Measurements from ENCODE around the gene CDC6.
"Not testable (repeated sequence)": the region's sequence is repeated elsewhere in the genome, so short reads cannot be mapped to it uniquely, and the experiment has no call there.

Gene CDC6

DNA sequence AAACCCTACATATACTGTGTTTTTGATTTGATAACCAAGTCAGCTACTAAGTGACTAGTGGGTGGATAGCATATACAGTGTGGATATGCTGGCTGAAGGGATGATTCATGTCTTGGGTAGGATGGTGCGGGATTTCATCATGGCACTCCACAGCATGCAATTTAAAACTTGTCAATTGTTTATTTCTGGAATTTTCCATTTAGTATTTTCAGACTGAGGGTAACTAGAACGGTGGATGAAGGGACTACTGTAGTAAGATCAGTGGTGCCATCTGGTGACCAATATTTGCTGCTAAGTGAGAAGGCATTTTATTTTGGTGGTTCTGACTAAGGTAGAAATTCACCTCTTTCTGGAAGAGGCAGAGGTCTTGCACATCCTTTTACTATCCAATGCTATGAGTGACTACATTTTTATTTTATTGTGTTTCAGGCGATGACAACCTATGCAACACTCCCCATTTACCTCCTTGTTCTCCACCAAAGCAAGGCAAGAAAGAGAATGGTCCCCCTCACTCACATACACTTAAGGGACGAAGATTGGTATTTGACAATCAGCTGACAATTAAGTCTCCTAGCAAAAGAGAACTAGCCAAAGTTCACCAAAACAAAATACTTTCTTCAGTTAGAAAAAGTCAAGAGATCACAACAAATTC lies 3.1 kb downstream of the CDC6 start:
- peak in 1 of 2 experiments; percentile 80 for DNase-seq

DNA sequence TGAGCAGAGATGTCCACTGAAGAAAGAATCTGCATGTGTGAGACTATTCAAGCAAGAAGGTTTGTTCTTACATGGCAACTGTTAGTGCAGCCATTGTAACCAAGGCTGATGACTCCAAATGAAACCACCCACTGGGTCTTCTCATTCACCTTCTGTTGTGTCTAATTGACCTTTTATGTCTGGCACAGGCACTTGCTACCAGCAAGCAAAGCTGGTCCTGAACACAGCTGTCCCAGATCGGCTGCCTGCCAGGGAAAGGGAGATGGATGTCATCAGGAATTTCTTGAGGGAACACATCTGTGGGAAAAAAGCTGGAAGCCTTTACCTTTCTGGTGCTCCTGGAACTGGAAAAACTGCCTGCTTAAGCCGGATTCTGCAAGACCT lies 3.6 kb downstream of the CDC6 start:
- DNase-seq: no peak

DNA sequence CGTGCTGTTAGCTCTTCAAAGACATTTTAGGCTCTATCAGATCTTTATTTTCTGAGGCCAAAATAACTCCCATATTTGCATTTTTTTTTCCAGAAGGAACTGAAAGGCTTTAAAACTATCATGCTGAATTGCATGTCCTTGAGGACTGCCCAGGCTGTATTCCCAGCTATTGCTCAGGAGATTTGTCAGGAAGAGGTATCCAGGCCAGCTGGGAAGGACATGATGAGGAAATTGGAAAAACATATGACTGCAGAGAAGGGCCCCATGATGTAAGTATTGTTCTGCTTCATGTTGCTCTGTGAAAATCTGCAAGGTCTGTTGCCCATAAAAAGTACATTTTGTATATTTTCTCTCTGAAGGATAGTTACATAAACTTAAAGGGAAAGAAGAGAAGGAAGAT lies 5.7 kb downstream of the CDC6 start:
- no peak for DNase-seq

DNA sequence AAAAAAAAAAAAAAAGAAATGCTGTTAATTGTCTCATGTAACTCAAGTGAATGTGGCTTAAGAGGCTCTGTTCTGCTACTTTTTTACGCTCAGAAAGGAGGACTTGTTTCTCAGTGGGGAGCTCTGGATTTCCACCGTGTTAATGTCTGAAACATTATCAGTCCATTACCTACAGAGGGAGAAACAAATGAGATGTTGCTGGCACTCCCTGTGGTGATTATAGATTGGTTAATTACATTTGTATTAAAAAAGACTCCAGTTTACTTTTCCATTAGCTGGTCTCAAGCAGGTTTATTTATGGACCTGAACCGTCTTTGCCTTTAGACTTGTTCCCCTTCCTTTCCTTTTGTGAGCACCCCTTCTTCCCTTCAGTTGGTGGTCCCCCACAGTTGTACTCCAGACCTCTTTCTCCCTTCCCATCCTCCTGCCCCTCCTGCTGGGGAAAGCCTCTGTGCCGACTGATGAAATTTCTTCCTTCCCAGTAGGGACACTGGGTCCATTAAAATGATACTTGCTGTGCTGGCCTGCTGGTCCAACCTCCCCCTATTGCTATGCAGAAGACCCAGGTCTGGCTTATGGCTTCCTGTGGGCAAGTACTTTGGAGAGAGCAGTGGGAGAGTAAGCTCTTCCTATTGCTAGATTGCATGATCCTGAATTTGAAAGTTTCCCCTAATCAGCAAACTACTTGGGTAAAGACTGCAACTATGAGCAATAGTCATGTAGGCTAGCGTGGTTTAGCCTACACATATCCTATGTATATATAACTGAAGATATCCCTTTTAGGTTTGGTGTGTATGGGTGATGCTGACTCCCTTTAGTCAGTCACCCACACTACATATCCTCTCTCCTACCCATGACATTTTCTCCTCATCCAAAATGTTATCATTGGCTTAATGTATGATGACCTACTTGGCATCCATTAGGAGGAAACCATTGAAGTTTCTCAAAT lies 8.1 kb downstream of the CDC6 start:
- no peak for DNase-seq

DNA sequence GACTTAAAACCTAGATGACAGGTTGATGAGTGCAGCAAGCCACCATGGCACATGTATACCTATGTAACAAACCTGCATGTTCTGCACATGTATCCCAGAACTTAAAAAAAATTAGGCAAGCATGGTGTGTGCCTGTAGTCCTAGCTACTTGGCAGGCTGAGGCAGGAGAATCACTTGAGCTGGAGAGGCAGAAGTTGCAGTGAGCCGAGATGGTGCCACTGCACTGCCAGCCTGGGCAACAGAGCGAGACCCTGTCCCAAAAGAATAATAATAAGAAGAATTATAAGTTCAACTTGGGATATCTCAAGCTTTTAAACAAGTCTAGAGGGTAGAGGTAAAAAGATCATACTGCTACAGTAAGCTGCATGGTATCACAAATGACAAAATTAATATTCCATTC lies 9.8 kb downstream of the CDC6 start:
- no peak for DNase-seq

DNA sequence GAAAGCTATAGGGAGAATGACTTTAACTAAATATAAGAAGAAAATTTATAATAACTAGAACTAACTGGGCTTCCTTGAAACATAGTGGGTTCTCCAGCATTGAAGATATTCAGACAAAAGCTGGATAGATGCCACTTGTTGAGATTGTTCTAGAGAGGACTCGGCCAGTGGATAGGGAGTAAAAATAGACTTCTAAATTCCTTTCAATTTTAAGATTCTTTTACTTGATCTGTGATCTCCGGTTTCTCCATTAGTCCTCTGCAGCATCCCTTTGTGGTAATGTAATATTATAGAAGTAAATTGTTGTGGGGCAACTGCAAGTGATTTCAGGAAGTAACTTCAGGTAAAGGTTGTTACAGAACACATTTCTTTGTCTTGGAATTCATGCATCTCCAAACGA lies 11.0 kb downstream of the CDC6 start:
- no peak for DNase-seq

DNA sequence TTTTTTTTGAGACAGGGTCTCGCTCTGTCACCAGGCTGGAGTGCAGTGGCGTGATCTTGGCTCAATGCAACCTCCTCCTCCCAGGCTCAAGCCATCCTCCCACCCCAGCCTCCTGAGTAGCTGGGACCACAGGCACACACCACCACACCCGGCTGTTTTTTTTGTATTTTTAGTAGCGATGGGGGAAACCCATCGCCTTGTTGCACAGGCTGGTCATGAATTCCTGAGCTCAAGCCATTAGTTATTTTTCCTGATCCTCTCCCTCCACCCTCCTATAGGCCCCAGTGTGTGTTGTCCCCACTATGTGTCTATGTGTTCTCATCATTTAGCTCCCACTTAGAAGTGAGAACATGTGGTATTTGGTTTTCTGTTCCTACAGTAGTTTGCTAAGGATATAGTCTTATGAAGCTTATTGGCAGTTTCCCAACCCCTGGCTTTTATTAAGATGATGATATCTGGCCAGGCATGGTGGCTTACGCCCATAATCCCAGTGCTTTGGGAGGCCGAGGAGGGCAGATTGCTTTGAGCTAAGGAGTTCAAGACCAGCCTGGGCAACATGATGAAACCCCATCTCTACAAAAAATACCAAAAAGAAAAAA lies 11.6 kb downstream of the CDC6 start:
- not testable (repeated sequence) for DNase-seq

DNA sequence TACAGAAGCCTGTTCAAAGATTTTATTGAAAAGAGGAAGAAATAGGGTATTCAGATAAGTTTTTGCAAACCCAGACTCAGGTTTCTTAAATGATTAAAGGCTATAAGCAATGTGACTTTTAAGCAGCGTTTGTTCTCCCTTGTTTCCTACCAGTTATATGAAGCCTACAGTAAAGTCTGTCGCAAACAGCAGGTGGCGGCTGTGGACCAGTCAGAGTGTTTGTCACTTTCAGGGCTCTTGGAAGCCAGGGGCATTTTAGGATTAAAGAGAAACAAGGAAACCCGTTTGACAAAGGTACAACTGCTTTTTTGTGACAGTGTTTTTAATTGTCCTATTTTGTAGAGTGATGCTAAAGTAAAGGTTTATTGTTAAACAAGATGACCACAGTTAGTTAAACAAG lies 13.6 kb downstream of the CDC6 start:
- DNase-seq: peak in 1 of 2 experiments; percentile 37

DNA sequence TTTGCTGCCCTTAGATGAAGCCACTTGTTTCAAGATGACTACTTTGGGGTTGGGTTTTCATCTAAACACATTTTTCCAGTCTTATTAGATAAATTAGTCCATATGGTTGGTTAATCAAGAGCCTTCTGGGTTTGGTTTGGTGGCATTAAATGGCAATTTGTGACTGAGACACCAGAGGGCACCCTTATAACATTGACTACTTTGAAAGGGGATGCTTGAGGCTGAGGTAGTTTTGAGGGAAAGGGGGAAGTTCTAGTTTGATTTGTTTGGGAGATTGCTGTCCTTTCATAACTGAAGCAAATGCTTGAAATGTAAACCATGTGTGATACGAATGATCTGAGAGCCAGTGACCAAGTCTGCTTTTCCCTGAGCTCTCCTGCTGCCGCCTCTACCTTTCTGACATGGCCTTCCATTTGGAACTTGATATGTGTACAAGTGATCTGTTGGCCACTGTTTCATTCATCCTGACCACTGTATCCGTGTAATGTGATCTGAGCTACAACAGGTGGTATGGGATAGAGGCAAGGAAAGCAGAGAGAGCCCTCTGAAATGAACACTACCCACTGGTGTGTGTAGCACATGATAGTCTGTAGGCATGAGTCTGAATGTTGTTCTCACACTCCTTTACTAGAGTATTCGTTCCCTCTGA lies 15.5 kb downstream of the CDC6 start:
- DNase-seq: peak; percentile 25 to 51

DNA sequence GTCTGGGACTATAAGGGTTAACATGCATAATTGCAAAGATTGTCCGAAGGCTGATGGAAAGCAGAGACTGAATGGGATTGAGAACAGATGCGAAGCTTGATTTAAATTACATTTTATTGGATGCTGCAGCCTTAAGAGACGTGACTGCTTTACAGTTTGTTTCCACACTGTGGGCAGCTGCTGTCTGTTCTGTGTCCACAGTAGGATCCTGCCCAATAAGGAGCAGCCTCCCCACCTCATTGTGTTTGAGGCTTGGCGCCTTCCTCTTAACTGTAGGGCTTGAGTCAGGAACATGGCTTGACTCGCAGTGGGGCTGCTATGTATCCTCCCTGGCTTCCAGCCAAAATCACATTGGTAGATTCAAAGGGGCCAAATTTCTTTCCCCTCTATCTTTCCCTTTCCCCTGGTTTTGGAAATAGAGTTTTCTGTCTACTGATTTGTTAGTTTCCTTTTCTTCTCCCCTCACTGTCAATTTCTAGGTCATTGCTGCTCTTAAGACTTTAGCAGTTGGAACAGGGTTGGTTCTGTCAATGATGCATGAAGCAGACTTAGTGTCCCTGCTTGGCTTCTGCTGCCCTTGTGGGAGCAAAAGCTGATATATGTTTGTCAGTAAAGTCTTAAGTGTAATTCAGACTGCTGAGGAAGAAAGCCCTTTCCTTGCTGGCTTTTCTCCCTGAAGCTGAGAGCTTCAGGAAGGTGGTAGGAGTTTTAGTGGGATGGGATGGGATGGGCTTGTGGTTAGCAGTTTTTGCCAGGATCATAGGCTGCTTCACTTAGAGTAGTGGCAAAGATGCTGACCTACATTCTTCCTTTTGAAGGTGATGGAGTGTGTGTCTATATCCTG lies 16.3 kb downstream of the CDC6 start:
- no peak for DNase-seq

DNA sequence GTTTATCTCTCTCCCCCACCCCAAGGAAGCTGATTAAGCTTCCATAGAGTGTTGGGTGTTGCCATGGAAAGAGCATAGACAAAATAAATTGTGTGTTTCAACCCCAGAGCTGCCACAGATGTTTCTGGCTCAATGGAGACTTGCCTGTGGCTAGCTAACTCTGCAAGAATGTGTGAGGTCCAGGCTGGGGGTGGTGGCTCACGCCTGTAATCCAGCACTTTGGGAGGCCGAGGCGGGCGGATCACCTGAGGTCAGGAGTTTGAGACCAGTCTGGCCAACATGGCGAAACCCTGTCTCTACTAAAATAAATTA lies 16.8 kb downstream of the CDC6 start:
- DNase-seq: not testable (repeated sequence)

DNA sequence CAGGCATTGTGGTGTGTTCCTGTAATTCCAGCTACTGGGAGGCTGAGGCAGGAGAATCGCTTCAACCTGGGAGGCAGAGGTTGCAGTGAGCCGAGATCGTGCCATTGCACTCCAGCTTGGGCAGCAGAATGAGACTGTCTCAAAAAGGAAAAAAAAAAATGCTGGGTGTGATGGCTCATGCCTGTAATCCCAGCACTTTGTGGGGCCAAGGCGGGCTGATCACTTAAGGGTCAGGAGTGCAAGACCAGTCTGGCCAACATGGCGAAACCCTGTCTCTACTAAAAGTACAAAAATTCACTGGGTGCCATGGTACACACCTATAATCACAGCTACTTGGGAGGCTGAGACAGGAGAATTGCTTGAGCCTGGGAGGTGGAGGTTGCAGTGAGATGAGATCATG lies 17.2 kb downstream of the CDC6 start:
- not testable (repeated sequence) for DNase-seq

DNA sequence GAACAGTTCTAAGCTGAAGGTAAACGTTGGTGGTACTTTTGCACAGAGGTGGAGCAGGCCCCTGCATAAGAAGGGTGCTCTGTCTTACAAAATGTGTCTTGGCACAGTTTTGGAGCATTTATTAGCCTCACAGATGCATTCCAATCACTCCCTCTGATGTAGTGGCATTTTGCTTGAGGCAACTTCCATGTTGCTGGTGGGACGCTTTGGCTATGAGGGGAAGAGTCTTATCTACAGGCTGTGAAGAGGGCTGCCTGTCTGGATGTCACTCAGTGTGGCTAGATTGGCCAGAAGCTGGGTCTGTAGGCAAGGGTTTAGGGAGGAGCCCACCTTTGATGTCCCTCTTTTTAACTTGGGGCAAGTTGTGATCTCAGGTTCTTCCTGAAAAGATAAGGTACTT lies 18.7 kb downstream of the CDC6 start:
- DNase-seq: no peak

DNA sequence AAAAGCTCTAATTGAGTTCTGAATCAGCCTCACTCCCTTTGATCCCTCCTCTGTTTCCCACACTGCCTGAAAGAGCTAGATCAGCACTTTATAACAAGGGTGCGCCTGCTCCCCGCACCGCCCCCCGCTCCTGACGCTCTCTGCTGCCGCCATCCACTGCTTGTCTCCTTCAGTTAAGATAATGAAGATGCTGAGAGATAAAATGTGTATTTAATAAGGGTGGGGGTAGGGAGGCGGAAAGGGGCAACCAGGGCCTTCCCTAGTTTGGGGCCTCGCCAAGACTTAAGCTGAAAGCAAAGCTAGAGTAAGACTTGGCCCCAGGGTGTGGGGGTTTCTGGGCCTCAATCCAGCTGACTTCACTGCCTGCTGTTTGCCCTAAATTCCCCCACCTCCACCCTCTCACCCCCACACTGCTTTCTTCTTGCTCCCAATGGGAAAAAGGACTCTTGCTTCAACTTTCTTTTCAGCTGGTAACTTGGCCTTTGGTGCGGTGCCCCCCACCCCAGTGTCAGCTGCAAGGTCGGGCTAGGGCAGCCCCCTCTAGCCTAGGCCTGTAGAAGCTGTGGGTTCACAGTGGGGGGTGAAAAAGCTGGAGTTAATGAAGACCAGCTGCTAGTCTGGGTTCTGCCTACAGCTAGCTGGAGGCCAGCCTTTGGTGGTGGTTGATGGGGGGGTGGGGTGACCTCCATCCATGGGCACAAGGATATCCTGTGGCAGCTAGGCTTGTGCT lies 19.5 kb downstream of the CDC6 start:
- no peak for DNase-seq

DNA sequence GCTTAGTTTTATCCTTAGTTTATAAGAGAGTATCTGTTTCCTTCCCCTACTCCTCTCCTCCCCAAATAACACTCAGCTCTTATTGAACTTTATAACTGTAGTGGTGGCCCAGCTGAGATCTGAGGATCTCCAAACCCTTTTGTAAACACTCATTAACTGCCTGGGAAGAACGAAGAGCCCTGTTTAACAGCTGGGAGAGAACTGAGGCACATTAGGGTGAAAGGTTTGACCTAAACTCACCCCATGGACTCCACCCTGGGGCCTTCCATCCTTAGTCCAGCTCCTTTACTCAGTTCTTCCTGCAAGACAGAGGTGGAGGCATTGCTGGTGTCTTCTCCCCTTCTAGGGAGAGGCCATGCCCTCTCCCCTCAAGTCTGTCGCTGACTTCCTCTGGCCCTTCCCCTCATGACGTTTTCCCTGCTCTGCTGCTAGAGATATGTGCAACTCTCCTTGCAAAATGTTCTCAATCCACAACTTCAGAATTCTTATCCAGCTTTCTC lies 20.1 kb downstream of the CDC6 start:
- no peak for DNase-seq

DNA sequence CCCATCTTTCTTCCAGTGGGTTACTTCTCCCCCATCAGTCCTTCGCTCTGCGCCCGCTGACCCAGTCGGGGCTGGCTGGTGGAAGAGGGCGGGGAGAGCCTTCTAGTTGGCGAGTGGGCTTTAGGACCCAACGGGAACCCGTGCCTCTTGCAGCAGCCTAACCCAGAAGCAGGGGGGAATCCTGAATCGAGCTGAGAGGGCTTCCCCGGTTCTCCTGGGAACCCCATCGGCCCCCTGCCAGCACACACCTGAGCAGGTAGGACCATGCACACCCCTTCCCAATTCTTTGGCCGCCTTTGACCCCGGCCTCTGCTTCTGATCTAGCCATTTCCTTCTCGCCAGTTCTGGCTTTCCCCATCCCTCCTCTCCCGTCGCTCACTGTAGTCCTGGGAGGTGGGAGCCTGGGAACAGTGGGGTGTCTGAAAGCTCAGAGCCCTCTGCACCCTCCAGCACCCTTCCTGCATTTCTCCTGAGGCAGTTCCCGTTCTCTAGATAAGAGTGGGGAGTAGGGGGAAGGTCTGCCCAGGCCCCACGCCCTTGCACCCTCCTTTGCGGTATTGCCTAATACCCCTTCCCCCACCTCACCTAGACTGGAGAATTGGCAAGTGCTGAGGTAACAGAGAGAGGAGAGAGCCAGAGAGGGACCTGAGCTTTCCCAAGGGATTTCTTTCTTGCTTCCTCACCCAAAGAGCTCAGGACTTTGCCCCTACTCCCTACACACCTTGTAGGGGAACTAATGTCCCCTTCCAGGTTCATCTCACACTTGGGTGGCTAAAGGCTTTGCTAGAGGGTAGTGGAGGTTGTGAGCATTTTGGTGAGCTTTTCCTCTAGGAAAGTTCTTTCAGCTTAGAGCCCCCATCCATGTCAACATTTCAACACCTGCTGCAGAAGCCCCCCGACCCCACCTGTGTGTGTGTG lies 21.6 kb downstream of the CDC6 start, which contains the start of gene RARA:
Gene RARA (plus strand): TSS at position 150 of the 918 bp plus-strand sequence. CDS start 22,039 bp downstream, outside the sequence.
- DNase-seq: no peak

DNA sequence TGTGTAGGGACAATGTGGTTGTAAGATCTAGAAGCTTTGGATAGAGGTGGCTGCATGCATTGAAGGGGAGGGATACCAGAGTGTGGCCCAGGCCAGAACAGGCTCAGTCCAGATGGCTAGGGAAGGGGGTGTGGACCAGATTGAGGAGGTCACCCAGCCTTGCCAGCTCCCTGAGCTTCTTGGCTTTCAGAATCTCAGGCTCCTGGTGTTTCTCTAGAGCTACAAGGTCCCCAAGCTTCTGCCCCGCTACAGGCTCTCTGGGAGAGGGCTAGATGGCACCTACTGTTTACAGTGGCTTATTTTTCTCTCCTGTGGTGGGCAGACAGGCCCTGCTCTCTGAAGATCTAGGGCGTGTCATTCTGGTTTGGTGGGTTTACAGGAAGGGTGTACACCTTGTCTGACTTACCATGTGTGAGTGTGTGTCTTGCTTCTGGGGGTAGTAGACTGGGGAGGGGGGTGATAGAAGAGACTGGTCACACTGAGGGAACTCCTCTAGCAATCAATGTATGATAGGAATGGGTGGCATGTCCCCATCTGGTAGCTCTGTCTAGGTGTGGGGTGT lies 22.4 kb downstream of the CDC6 start:
- no peak for DNase-seq

DNA sequence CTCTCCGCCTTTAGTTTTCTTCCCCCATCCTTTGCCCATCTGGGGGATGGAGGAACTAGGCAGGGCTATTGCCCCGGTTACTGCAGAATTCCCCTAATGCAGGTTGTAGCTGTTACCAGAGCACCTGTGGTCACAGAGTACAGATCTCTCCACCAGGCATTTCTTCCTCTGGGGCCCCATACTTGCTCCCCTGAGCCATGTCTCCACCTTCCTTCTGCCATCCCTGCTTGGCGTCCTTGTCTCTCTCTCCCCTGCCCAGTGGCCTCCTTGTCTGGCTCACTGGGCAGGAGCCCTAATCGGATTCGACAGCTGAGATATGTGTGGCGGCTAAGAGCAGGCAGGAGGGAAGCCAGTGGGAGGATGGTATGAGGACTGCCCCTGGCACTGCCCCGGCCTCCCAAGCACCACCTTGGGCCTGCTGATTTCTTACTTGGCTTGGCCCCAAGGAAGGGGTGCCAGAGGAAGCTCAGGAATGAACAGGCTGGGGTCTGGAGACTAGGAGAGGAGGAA lies 23.3 kb downstream of the CDC6 start:
- no peak for DNase-seq

DNA sequence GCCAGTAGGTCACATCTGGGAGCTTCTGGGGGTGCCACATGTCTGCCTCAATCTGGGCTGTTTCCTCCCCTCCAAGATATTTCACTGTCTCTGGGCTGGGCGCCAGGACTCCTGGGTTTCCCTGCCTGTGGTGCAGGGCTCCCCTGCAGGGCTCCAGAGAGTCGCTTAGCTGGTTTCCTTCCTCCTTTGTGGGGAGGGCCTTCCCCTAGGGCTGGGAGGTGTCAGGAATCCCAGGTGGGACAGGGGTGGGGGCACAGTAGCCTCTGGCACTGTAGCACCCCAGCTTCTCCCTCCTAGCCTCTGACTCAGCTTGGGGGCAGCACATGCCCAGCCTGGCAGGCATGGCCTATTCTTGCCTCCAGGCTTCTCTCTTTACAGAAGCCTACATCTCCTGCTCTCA lies 23.9 kb downstream of the CDC6 start:
- DNase-seq: no peak
